ENCODE measurements around the gene ANO1. TPM values are rescaled to one million over a fixed set of nuclear protein-coding genes. Genes with fewer than 3 reads are reported as not detected.

ANO1 gene
- total RNA-seq, 1 experiment from 2014 or later = 41.7 TPM

GRCh38 chr11:70168405-70168754, 90.3 kb downstream of the ANO1 start:
- Histone ChIP-seq H3K4me1 (ENCODE audit: control insufficient read depth in 1 of 2, insufficient read depth in 2 of 2, low read length in 2 of 2) (no peaks in the 10 kb centered on the region), H3K9ac (ENCODE audit: low read length) (no peak overlapping the region), H2AFZ (ENCODE audit: low read depth, low read length, poor library complexity, severe bottlenecking) (no peak overlapping the region), H3K9me3 (ENCODE audit: control insufficient read depth in 1 of 2, insufficient read depth in 1 of 2, low read depth in 1 of 2, low read length in 2 of 2) (no peaks in the 10 kb centered on the region), H3K27ac (ENCODE audit: low read depth, low read length) (no peak overlapping the region), H3K79me2 (ENCODE audit: insufficient read depth, low read length) (no peaks in the 10 kb centered on the region), H3K27me3 (ENCODE audit: insufficient read depth, low read length) (no peaks in the 10 kb centered on the region), H3K4me2 (ENCODE audit: low read length) (no peak overlapping the region), H3K9me2 (ENCODE audit: insufficient read depth) (no peaks in the 10 kb centered on the region), H3K4me3 (replicated peaks in 1 of 2; ENCODE audit: low read depth in 1 of 2, low read length in 2 of 2) (no peak overlapping the region), H4K20me1 (ENCODE audit: insufficient read depth) (no peaks in the 10 kb centered on the region), H3K36me3 (ENCODE audit: control insufficient read depth in 1 of 2, insufficient read depth in 2 of 2, low read length in 2 of 2) (peaks cover 0 to 3% of the 10 kb centered on the region in 2 experiments; a peak in 1 of 4 replicates)
- RAD21 ChIA-PET (ENCODE audit: low non-redundant PET in 1 of 2, low total read pairs in 2 of 2, uncharacterized antibody in 2 of 2, unreplicated experiment in 2 of 2) = no interaction called here
- intact Hi-C loops (cut with micrococcal nuclease) = no loop called here
- POLR2A ChIA-PET = no interaction called here
- DNase-seq (ENCODE audit: low read depth, low spot score) (no peak), ATAC-seq (no peak)
- CTCF ChIA-PET = no interaction called here
- no TSS peak for BruUV-seq (replicated peaks)
- TF ChIP-seq POLR2A (IDR thresholded peaks at IDR 0.05; ENCODE audit: borderline replicate concordance, extremely low read depth, insufficient read depth, insufficient read length) (no peak), ZNF274 (IDR thresholded peaks at IDR 0.05; ENCODE audit: low read depth, low read length) (no peak), TCF7L2 (IDR thresholded peaks at IDR 0.05; ENCODE audit: borderline replicate concordance, extremely low read depth, insufficient read depth, insufficient read length) (no peak), MAX (IDR thresholded peaks at IDR 0.05) (no peak), EZH2phosphoT487 (IDR thresholded peaks at IDR 0.05; ENCODE audit: borderline replicate concordance) (no peak), SP1 (IDR thresholded peaks at IDR 0.05; ENCODE audit: low read depth) (no peak), SRF (IDR thresholded peaks at IDR 0.05; ENCODE audit: low read depth) (no peak), ELF1 (IDR thresholded peaks at IDR 0.05; ENCODE audit: borderline replicate concordance, low read depth) (no peak), YY1 (IDR thresholded peaks at IDR 0.05; ENCODE audit: extremely low read depth, insufficient replicate concordance, low read depth, low read length) (no peak), CEBPB (IDR thresholded peaks at IDR 0.05; ENCODE audit: low read depth) (no peak), SIN3A (IDR thresholded peaks at IDR 0.05; ENCODE audit: low read depth) (no peak), POLR2AphosphoS5 (IDR thresholded peaks at IDR 0.05; ENCODE audit: low read depth, low read length) (no peak), RAD21 (IDR thresholded peaks at IDR 0.05; ENCODE audit: low read depth) (no peak), EZH2 (IDR thresholded peaks at IDR 0.05) (no peak)
- TF ChIP-seq, protein P1, sequence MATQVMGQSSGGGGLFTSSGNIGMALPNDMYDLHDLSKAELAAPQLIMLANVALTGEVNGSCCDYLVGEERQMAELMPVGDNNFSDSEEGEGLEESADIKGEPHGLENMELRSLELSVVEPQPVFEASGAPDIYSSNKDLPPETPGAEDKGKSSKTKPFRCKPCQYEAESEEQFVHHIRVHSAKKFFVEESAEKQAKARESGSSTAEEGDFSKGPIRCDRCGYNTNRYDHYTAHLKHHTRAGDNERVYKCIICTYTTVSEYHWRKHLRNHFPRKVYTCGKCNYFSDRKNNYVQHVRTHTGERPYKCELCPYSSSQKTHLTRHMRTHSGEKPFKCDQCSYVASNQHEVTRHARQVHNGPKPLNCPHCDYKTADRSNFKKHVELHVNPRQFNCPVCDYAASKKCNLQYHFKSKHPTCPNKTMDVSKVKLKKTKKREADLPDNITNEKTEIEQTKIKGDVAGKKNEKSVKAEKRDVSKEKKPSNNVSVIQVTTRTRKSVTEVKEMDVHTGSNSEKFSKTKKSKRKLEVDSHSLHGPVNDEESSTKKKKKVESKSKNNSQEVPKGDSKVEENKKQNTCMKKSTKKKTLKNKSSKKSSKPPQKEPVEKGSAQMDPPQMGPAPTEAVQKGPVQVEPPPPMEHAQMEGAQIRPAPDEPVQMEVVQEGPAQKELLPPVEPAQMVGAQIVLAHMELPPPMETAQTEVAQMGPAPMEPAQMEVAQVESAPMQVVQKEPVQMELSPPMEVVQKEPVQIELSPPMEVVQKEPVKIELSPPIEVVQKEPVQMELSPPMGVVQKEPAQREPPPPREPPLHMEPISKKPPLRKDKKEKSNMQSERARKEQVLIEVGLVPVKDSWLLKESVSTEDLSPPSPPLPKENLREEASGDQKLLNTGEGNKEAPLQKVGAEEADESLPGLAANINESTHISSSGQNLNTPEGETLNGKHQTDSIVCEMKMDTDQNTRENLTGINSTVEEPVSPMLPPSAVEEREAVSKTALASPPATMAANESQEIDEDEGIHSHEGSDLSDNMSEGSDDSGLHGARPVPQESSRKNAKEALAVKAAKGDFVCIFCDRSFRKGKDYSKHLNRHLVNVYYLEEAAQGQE (IDR thresholded peaks at IDR 0.05; ENCODE audit: low read depth) = no peak
- TF ChIP-seq, protein P2, sequence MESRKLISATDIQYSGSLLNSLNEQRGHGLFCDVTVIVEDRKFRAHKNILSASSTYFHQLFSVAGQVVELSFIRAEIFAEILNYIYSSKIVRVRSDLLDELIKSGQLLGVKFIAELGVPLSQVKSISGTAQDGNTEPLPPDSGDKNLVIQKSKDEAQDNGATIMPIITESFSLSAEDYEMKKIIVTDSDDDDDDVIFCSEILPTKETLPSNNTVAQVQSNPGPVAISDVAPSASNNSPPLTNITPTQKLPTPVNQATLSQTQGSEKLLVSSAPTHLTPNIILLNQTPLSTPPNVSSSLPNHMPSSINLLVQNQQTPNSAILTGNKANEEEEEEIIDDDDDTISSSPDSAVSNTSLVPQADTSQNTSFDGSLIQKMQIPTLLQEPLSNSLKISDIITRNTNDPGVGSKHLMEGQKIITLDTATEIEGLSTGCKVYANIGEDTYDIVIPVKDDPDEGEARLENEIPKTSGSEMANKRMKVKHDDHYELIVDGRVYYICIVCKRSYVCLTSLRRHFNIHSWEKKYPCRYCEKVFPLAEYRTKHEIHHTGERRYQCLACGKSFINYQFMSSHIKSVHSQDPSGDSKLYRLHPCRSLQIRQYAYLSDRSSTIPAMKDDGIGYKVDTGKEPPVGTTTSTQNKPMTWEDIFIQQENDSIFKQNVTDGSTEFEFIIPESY (IDR thresholded peaks at IDR 0.05; ENCODE audit: extremely low read depth, insufficient replicate concordance, low read length) = no peak

Measured in HCT116 (cell line).